Measurements from ENCODE around the gene GRIK1. TPM values are rescaled to one million over a fixed set of nuclear protein-coding genes. Genes with fewer than 3 reads are reported as not detected.

Gene GRIK1
- total RNA-seq, 2 experiments from 2014 or later: not detected

GRCh38 chr21:29585462-29585861 is 354.3 kb downstream of the GRIK1 start:
- ChIA-PET CTCF (no interaction called here), POLR2A (no interaction called here)
- Mint-ChIP-seq H3K9me3 (no peaks in the 10 kb centered on the region), H3K27me3 (no peaks in the 10 kb centered on the region), H3K4me1 (no peaks in the 10 kb centered on the region), H3K4me3 (no peak overlapping the region), H3K27ac (no peak overlapping the region), H3K36me3 (ENCODE audit: low read depth) (no peaks in the 10 kb centered on the region)
- no peak for DNase-seq

GRCh38 chr21:29583424-29583924 is 356.3 kb downstream of the GRIK1 start:
- POLR2A ChIA-PET: no interaction called here
- no peak for DNase-seq

GRCh38 chr21:29582855-29583254 is 356.9 kb downstream of the GRIK1 start:
- Mint-ChIP-seq H3K9me3 (no peaks in the 10 kb centered on the region), H3K4me3 (no peak overlapping the region), H3K27me3 (no peaks in the 10 kb centered on the region), H3K36me3 (ENCODE audit: low read depth) (no peaks in the 10 kb centered on the region), H3K27ac (no peak overlapping the region), H3K4me1 (no peaks in the 10 kb centered on the region)
- ChIA-PET CTCF (interaction anchor here (0.8 kb wide), 1 partner anchor 20 kb away, joined by 3 read pairs; no protein-coding TSS in a partner anchor), POLR2A (no interaction called here)
- no peak for DNase-seq

More at GRCh38 chr21:29583424-29583924, 356.3 kb downstream of the GRIK1 start:
- H3K9me3 Mint-ChIP-seq: no peaks in the 10 kb centered on the region
- no peak overlapping the region for H3K27ac Mint-ChIP-seq
- no peaks in the 10 kb centered on the region for H3K4me1 Mint-ChIP-seq
- no peaks in the 10 kb centered on the region for H3K36me3 Mint-ChIP-seq (ENCODE audit: low read depth)
- no peaks in the 10 kb centered on the region for H3K27me3 Mint-ChIP-seq
- H3K4me3 Mint-ChIP-seq: no peak overlapping the region
- CTCF ChIA-PET: interaction anchor here (0.8 kb wide), 1 partner anchor 20 kb away, joined by 3 read pairs; no protein-coding TSS in a partner anchor

- ChIA-PET CTCF (no interaction called here), POLR2A (no interaction called here)
- Mint-ChIP-seq H3K27me3 (no peaks in the 10 kb centered on the region), H3K4me1 (no peaks in the 10 kb centered on the region), H3K9me3 (no peaks in the 10 kb centered on the region), H3K27ac (no peak overlapping the region), H3K4me3 (no peak overlapping the region), H3K36me3 (ENCODE audit: low read depth) (no peaks in the 10 kb centered on the region)
- no peak for DNase-seq
These were observed 358.4 kb downstream of the GRIK1 start for GRCh38 chr21:29581393-29581792.

GRCh38 chr21:29580732-29581285 is 359.0 kb downstream of the GRIK1 start:
- ChIA-PET CTCF (interaction anchor here (0.5 to 1.1 kb wide), 2 partner anchors 9 to 255 kb away, joined by 3 read pairs; no protein-coding TSS in a partner anchor), POLR2A (no interaction called here)
- Mint-ChIP-seq H3K27ac (no peak overlapping the region), H3K4me1 (no peaks in the 10 kb centered on the region), H3K27me3 (no peaks in the 10 kb centered on the region), H3K4me3 (no peak overlapping the region), H3K36me3 (ENCODE audit: low read depth) (no peaks in the 10 kb centered on the region), H3K9me3 (no peaks in the 10 kb centered on the region)
- no peak for DNase-seq

GRCh38 chr21:29578306-29578705 is 361.5 kb downstream of the GRIK1 start:
- H3K9me3 Mint-ChIP-seq: no peaks in the 10 kb centered on the region
- DNase-seq: no peak
- ChIA-PET CTCF (no interaction called here), POLR2A (no interaction called here)
- H3K27me3 Mint-ChIP-seq: no peaks in the 10 kb centered on the region
- H3K4me3 Mint-ChIP-seq: no peak overlapping the region
- no peak overlapping the region for H3K27ac Mint-ChIP-seq
- no peaks in the 10 kb centered on the region for H3K36me3 Mint-ChIP-seq (ENCODE audit: low read depth)
- H3K4me1 Mint-ChIP-seq: no peaks in the 10 kb centered on the region

GRCh38 chr21:29571949-29572348 is 367.8 kb downstream of the GRIK1 start:
- no peaks in the 10 kb centered on the region for H3K27me3 Mint-ChIP-seq
- no peaks in the 10 kb centered on the region for H3K9me3 Mint-ChIP-seq
- DNase-seq: no peak
- no peak overlapping the region for H3K27ac Mint-ChIP-seq
- ChIA-PET CTCF (no interaction called here), POLR2A (no interaction called here)
- no peak overlapping the region for H3K4me3 Mint-ChIP-seq
- H3K4me1 Mint-ChIP-seq: no peaks in the 10 kb centered on the region
- H3K36me3 Mint-ChIP-seq (ENCODE audit: low read depth): no peaks in the 10 kb centered on the region

GRCh38 chr21:29568020-29568697 is 371.6 kb downstream of the GRIK1 start:
- ChIA-PET POLR2A (no interaction called here), CTCF (interaction anchor here (1.1 kb wide), 1 partner anchor 23 kb away, joined by 3 read pairs; no protein-coding TSS in a partner anchor)
- H3K27ac Mint-ChIP-seq: no peak overlapping the region
- H3K4me3 Mint-ChIP-seq: no peak overlapping the region
- H3K36me3 Mint-ChIP-seq (ENCODE audit: low read depth): no peaks in the 10 kb centered on the region
- DNase-seq: no peak
- H3K27me3 Mint-ChIP-seq: no peaks in the 10 kb centered on the region
- H3K9me3 Mint-ChIP-seq: no peaks in the 10 kb centered on the region
- no peaks in the 10 kb centered on the region for H3K4me1 Mint-ChIP-seq

- H3K27ac Mint-ChIP-seq: no peak overlapping the region
- no peaks in the 10 kb centered on the region for H3K27me3 Mint-ChIP-seq
- H3K4me3 Mint-ChIP-seq: no peak overlapping the region
- no peaks in the 10 kb centered on the region for H3K36me3 Mint-ChIP-seq (ENCODE audit: low read depth)
- no peak for DNase-seq
- CTCF ChIA-PET: no interaction called here
- H3K4me1 Mint-ChIP-seq: no peaks in the 10 kb centered on the region
- H3K9me3 Mint-ChIP-seq: peaks cover 2% of the 10 kb centered on the region
- POLR2A ChIA-PET: no interaction called here
These were observed 381.7 kb downstream of the GRIK1 start for GRCh38 chr21:29557931-29558725.

GRCh38 chr21:29557200-29557599 is 382.6 kb downstream of the GRIK1 start:
- POLR2A ChIA-PET: no interaction called here
- Mint-ChIP-seq H3K27me3 (no peaks in the 10 kb centered on the region), H3K36me3 (ENCODE audit: low read depth) (no peaks in the 10 kb centered on the region), H3K27ac (no peak overlapping the region), H3K4me3 (no peak overlapping the region), H3K4me1 (no peaks in the 10 kb centered on the region), H3K9me3 (peaks cover 2% of the 10 kb centered on the region)
- DNase-seq: no peak
- CTCF ChIA-PET: no interaction called here

- Mint-ChIP-seq H3K27me3 (no peaks in the 10 kb centered on the region), H3K27ac (no peak overlapping the region), H3K4me1 (no peaks in the 10 kb centered on the region), H3K36me3 (ENCODE audit: low read depth) (no peaks in the 10 kb centered on the region), H3K9me3 (peaks cover 2% of the 10 kb centered on the region), H3K4me3 (no peak overlapping the region)
- CTCF ChIA-PET: no interaction called here
- no peak for DNase-seq
- POLR2A ChIA-PET: no interaction called here
These were observed 384.2 kb downstream of the GRIK1 start for GRCh38 chr21:29555601-29556000.

- CTCF ChIA-PET: no interaction called here
- POLR2A ChIA-PET: no interaction called here
These were observed 389.6 kb downstream of the GRIK1 start for GRCh38 chr21:29550205-29550604.

GRCh38 chr21:29549614-29550013 is 390.2 kb downstream of the GRIK1 start:
- Mint-ChIP-seq H3K36me3 (ENCODE audit: low read depth) (no peaks in the 10 kb centered on the region), H3K9me3 (peaks cover 3% of the 10 kb centered on the region), H3K27me3 (no peaks in the 10 kb centered on the region), H3K4me1 (no peaks in the 10 kb centered on the region), H3K4me3 (no peak overlapping the region), H3K27ac (no peak overlapping the region)
- ChIA-PET CTCF (no interaction called here), POLR2A (no interaction called here)
- no peak for DNase-seq

More at GRCh38 chr21:29550205-29550604, 389.6 kb downstream of the GRIK1 start:
- H3K9me3 Mint-ChIP-seq: peaks cover 3% of the 10 kb centered on the region
- H3K4me1 Mint-ChIP-seq: no peaks in the 10 kb centered on the region
- no peak overlapping the region for H3K27ac Mint-ChIP-seq
- DNase-seq: no peak
- H3K36me3 Mint-ChIP-seq (ENCODE audit: low read depth): no peaks in the 10 kb centered on the region
- no peaks in the 10 kb centered on the region for H3K27me3 Mint-ChIP-seq
- no peak overlapping the region for H3K4me3 Mint-ChIP-seq
